Hematopoietic multipotent progenitor cell treated with erythropoietin and hydrocortisone succinate and interleukin-3 and kit ligand, for 6 days (in vitro differentiated cells): ENCODE results near the gene NLRP12.
"Not testable (repeated sequence)": the region's sequence is repeated elsewhere in the genome, so short reads cannot be mapped to it uniquely, and the experiment has no call there.

Experiments
- DNase-seq: peaks from one replicate; pipeline ENCODE4 v3.0.0-alpha.2; 2015

The NLRP12 gene

DNA sequence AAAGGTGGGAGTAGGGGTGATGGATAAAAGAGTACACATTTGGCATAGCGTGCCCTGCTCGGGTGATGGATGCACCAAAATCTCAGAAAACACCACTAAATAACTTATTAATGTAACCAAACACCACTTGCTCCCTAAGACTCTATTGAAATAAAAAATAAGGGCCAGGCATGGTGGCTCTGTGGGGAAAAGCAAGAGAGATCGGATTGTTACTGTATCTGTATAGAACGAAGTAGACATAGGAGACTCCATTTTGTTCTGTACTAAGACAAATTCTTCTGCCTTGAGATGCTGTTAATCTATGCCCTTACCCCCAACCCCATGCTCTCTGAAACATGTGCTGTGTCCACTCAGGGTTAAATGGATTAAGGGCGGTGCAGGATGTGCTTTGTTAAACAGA is 14.3 kb upstream of the NLRP12 start:
- not testable (repeated sequence) for DNase-seq

DNA sequence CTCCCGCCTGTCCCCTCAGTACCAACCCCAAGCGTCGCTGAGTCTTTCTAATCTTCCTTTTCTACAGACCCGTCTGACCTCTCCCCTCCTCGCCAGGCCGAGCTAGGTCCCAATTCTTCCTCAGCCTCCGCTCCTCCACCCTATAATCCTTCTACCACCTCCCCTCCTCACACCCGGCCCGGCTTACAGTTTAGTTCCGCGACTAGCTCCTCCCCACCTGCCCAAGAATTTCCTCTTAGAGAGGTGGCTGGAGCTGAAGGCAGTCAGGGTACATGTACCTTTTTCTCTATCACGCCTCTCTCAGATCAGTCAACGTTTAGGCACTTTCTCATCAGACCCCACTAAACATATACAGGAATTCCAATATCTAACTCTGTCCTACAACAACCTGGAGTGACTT is 8.7 kb upstream of the NLRP12 start:
- not testable (repeated sequence) for DNase-seq

DNA sequence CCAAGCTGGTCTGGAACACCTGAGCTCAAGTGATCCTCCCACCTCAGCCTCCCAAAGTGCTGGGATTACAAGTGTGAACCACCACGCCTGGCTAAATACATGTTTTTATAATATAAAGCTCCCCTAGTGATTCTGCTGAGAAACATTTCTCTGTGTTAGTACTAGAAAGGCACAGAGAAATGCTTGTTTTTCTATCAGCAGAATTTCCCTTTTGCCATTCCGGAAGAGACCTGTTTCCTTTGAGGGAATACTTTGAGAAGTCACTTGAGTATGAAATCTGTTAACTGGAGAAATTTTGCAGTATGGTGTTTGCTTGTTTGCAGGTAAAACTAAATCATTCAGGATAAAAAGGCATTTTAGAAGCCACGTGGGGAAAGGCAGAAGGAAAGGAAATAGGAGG is 4.4 kb upstream of the NLRP12 start:
- DNase-seq, result no peak

DNA sequence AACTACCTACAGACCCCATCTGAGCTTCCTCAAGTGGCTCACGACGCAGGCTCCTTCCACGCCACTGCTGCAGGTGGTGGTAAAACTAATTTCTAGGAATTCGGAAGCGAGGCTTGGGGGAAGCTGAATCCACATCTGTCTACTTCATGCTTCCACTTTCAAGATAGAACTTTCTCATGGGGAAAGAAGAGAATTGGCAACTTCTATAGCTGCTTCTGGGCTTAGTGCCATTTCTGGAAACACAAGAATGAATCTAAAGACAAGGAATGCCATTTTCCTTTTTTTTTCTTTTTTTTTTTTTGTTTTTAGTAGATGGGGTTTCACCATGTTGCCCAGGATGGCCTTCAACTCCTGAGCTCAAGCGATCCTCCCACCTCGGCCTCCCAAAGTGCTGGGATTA is 2.8 kb upstream of the NLRP12 start:
- DNase-seq, result no peak

DNA sequence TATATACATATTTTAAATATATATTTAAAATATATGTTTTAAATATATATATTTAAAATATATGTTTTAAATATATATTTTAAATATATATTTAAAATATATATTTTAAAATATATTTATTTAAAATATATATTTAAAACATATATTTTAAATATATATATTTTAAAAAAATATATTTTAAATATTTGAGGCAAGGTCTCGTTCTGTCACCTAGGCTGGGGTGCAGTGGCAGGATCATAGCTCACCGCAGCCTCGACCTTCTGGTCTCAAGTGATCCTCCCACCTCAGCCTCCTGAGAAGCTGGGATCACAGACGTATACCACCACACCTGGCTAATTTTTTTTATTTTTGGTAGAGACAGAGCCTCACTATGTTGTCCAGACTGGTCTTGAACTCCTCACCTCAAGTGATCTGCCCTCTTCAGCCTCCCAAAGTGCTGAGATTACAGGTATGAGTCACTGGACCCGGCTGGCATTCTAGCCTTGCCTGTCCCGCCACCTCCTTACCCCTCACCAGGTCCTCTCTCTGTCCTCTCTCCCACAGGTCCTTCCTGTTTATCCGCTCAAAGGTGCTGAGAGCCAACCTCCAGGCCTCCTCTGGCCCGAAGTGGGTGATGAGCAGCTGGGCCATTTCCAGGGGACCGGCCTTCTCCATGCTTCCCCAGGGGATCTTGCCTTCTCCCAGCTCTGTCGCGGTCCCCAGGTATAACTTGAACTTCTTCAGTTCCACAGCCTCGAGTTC is 564 bp downstream of the NLRP12 start:
- DNase-seq, result no peak

DNA sequence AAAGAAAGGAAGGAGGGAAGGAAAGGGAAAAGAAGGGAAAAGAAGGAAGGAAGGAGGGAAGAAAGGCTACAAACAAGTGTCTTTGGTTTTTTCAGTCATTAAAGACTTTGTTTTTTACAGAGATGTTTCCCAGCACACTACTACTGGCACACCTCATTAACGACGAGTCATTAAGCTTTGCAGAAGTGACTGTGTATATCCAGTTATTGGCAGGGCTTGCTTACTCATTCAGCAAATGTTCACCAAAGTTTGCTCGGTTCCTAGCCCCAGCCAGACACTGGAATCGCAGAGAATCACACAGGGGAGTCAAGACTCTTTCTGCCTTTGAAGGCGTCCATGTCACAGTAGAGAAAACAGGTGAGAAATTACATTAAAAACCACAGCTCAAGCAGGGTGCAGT is 4.3 kb downstream of the NLRP12 start:
- DNase-seq, result no peak

DNA sequence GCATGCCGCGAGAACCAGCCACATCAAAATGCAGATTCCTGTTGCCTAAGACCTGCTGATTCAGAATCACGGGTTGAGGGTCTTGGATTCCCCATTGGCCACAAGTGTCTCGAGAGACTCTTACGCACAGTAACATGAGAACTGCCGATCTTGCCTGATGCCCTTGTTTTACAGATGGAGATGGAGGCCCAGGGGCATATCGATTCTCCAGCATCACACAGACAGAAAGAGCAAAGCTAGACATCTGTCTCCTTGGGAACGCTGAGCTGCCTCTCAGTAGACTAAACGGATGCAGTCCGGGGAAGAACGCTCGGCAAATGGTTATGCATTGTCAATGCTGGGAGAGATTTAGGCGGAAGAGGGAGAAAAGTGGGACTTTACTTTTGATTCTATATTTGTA is 5.4 kb downstream of the NLRP12 start:
- DNase-seq, result no peak

DNA sequence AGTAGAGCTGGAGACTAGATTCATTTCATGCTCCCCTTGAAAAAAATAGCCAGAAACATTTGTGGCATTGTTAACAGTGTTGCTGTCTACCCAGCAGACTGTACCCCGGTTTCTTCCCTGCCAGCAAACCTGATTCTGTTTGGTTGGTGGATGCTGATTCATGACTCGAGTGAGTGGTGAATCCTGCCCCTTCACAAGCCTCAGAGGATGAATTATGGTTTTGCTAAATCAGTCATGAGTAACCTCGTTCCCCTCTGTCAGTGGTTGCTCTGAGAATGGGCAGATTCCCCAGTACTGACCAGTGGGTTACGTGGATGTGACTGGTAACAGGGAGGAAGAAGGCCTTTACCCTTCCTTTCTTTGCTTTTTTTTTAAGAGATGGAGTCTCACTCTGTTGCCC is 10.1 kb downstream of the NLRP12 start:
- no peak for DNase-seq

DNA sequence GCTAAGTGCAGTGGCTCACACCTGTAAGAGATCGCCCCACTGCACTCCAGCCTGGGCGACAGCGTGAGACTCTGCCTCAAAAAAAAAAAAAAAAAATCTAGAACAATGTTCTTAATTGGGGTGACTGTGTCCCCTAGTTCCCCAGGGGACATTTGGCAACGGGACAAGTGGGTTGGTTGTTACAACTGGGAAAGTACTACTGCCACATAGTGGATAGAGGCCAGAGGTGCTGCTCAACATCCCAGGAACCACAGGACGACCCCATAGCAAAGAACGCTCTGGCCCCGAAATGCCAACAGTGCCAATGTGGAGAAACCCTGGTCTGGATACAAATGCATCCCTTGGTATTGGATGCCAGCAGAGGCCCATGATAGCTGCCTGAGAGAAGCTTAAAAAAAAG is 11.8 kb downstream of the NLRP12 start:
- peak; percentile 18 for DNase-seq

DNA sequence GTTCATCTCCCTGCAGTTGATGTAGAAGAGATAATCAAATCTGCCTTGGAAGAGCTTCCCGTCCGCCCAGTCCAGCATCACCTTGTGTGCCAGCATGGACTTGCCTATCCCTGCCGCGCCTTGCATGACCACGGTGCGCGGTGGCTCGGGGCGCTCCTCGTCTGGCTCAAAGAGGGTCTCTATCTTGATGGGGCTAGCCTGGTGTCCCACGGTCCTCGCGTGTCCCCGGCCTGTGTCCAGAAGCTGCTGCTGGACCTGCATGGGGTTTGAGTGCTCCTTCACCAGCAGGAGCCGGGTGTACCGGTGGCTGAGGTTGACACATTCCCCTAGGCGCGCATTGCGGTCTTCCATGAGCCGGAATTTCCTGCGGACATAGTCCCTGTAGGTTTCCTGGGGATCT is 13.2 kb downstream of the NLRP12 start:
- DNase-seq, result no peak

DNA sequence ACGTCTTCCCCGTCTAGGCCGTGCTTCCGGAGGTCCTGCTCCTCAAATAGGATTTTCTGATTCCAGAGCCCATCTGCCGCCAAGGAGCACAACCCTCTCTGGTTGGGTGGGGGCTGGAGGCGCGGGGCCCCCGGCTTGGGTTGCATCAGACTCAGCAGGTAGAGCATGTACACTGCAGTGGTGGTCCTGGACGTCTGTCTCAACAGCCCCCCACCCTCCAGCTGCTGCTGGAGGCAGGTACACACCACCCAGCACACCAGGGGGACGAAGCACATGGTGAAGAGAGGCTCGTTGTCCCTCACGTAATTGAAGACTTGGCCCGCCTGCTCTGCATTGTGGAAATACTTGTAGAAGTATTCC is 13.9 kb downstream of the NLRP12 start:
- no peak for DNase-seq

DNA sequence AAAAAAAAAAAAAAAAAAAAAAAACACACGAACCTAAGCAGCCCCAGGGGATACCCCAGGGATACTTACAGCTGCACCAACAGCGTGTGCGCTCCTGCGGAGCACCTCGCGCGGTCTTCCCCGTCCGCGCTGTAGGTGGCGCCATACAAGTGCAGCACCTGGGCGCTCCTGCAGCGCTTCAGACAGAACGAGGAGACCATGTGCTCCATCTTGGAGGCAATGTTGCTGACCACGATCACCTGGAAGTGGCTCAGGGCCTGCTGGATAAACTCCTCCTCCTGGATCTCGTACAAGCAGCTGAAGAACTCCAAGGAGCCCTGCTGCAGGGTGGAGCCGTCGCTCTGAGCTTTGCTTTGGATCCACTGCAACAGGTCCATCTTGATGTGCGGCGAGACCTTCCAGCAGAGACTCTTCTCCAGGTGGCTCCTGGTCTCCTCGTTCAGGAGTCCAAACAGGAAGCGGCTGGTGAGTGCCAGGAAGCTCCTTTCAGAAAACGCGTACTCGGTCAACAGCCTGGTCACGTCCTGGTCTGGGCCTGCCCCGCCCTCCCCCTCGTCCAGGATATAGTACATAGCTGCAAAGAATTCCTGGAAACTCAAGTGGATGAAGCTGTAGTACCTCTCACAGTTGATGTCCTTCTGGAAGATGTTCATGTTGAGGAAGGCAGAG is 14.5 kb downstream of the NLRP12 start:
- peak; percentile 7 for DNase-seq

DNA sequence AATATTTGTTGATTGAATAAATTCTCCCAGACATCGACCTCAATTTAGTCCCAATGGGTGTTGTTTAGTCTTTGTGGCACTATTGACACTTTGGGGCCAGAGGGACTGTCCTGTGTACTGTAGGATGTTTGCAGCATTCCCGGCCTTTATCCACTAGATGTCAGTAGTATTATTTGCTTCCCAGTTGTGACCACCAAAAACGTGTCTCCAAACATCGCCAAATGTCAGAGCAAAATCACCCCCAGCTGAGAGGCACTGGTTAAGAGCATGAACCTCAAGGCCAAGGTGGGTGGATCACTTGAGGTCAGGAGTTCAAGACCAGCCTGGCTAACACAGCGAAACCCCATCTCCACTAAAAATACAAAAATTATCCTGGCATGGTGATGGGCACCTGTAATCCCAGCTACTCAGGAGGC is 15.4 kb downstream of the NLRP12 start:
- peak; percentile 62 for DNase-seq

DNA sequence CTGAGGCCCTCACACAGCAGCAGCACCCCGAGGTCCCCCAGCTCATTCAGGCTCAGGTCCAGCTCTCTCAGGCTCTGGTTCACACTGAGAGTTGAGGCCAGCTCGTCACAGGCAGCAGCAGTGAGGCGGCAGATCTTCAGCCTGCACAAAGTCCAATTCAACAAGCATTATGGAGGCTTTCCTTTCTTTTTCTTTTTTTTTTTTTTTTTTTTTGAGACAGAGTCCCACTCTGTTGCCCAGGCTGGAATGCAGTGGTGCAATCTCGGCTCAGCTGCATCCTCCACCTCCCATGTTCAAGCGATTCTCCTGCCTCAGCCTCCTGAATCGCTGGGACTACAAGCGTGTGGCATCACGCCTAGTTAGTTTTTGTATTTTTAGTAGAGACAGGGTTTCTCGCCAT is 22.9 kb downstream of the NLRP12 start:
- DNase-seq, result no peak

DNA sequence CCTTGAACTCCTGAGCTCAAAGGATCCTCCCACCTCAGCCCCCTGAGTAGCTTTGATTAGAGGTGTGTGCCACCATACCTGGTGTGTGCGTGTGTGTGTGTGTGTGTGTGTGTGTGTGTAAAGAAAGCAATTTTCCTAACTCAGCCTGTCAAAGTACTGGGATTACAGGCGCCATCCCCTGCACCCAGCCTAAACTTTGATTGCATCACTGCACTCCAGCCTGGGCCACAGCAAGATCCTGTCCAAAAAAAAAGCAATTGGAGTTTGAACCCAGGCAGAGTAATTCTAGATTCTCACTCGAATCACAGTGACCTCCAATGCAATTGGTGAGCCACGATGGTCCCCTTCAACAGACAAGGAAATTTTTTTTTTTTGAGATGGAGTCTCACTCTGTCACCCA is 29.1 kb downstream of the NLRP12 start:
- DNase-seq, result no peak

DNA sequence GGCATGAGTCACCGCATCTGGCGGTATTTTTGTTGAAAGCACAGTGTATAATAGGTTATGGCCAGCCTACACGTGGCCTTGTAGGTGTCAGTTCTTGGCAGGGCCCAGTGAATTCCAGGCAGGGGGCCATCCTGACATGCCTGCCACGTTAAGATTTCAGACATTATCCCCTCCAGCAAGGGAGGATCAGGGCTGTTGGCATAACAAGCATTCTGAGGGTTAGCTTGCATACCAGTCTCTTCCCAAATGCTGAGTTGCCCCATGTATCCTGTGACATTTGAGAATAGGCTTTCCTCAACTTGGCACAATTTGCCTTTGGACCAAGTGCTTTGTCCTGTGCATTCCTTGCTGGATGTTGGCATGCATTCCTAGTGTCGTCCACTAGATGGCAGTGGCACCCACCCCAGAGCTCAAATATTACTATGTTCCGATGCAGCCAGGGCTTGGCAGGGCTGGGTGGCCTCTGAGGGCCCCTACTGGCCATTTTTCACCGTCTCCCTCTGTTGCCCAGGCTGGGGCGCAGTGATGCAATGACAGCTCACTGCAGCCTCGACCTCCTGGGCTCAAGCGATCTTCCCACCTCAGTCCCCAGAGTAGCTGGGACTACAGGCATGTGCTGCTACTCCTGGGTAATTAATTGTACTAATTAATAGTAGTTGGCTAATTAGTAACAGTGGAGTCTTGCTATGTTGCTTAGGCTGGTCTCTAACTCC is 31.2 kb downstream of the NLRP12 start:
- DNase-seq, result peak; percentile 92

DNA sequence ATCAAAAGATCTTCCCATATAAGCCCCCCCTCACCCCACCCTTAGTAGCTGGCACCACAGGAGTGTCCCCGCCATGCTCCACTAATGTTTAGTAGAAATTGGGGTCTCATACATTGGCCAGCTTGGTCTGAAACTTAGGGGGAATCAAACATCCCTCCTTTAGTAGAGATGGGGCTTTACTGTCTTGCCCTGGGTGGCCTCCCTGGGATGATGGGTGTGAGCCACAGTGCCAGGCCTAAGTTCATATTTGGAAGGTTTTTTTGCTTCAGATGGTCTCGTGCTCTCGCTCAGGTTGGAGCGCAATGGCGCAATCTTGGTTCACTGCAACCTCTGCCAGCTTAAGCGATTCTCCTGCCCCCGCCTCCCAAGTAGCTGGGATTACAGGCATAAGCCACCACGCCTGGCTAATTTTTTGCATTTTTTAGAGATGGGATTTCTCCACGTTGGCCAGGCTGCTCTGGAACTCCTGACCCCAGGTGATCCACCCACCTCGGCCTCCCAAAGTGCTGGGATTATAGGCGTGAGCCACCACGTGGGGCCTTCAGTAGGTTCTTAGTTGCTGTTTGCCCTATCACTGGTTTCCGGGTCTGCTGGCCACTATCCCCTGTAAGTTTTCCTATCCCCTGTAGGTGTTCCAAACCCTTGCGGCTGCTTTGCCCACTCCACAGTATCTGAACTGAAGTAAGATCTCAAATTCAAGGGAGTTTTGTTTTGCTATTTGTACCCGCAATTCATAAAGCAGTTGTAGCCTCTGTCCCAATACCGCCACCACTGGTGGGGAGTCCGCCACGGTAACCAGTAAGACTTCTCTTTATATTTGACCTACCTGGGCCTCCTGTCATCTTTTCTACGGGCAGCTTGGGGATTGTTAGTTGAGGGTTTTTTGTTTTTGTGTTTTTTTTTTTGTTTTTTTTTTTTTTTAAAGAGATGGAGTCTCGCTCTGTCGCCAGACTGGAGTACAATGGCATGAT is 34.1 kb downstream of the NLRP12 start:
- DNase-seq, result no peak

DNA sequence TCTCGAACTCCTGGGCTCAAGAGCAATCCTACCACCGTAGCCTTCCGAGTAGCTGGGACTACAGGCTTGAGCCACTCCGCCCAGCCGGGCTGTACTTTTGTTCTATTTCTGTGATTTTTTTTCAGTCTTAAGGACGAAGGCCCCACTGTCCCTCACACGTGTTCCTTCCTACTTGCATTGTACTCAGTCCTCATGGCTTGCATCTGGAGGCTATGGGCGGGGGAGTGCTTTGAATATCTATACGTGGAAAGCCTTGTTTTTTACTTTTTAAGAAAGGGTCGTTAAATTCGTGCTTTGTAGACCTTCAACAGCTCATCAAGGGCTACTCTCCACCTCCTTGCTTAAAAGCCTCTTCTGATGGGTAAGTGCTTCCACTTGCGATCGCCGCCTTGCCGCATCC is 36.8 kb downstream of the NLRP12 start:
- DNase-seq, result no peak

DNA sequence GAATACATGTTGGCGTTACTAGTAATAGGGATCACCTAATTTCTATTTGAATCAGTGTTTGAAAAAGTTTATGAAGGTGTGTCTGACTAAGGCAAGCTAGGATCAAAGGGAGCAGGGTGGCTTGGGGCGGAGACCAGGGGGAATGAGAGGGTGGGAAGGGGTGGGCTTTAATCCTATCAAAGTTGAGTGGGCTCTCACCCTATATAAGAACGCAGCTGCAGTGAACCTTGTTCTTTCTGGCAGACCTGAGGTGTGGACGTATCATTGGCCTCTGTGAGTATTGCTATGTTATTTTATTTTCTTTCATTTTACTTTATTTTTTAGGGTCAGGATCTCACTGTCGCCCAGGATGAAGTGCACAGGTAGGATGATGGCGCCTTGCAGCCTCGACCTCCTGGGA is 37.4 kb downstream of the NLRP12 start:
- no peak for DNase-seq

DNA sequence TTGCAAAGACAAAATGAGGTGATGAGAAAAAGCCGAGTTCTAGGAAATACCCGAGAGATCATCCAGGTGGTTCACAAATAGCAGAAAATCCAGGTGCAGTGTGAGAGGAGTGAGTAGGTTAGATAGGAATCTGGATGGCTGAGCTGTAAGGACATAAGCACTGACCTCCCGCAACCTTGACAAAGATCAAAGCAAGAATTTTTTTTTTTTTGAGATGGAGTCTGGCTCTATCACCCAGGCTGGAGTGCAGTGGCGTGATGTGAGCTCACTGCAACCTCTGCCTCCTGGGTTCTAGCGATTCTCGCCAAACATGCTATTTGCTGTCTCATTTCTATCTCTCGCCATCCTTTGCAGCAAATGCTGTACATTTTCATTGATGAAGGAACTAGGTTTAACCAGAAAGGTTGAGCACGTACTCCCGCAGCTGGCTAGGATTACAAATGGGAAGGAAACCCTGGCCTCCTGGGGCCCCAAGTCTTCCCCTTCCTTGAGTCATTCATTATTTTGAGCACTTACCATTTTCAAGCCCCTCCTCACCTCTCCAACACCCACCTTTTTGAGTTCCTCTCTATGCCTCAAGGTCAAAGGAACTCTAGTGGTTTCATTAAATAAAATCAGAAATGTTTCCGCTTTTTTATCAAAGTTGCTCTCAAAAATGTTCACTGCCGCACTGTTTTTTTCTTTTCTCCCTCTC is 38.8 kb downstream of the NLRP12 start:
- no peak for DNase-seq

DNA sequence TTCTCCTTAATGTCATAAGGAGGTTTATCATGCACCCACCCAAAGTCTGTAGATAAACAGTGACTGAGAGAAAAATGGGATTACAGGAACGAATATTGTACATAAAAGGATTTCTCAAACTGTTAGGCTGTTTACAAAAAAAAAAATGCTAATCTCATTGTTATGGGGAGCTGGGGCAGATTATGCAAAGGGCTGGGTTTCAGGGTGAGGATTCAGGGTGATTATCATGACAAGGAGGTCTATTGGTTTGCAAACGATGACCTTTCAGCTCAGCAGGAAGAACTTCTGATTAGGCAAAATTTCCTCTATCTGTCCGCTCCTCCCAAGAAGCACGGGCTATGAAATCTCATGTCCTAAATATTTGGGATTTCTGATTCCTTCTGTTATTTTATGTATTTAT is 41.4 kb downstream of the NLRP12 start:
- DNase-seq, result no peak

DNA sequence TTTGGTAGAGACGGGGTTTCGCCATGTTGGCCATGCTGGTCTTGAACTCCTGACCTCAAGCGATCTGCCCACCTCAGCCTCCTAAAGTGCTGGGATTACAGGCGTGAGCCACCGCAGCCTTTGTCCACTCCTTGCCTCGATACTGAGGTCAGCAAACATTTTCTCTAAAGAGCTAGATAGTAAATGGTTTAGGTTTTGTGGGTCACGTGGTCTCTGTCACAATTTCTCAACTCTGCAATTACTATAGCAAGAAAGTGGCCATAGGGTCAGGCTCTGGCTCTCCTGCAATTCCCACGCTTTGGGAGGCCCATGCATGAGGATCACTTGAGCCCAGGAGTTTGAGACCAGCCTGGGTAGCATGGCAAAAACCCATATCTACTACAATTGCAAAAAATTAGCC is 42.8 kb downstream of the NLRP12 start:
- not testable (repeated sequence) for DNase-seq
